HG02678 (cell line): Measurements from ENCODE around the gene TESK2.

Experiments
- ATAC-seq: cut with Tn5 transposase; IDR thresholded peaks from one replicate; pipeline ENCODE4 v1.9.1; 2021; ENCODE audit warnings: mild to moderate bottlenecking, moderate library complexity; ENCODE audit not compliant: unreplicated experiment

The TESK2 gene

DNA sequence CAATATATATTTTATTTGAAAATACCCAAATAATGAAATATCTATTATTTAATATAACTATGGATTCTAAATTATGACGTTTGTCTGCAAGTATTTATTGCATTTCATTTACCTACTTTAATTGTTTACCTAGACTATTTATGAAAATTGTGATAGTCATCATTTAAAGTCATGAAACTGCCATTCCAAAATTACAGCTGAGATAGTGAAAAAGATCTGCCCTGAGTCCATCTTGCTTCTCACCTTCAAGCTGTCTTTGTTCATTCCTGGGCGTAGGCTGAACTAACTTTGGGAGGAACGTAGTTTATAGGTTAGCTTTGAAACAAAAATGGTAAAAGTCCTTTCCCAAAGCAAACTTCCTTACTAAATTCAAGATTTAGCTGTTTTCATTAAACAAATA lies 176.7 kb downstream of the TESK2 start:
- no peak for ATAC-seq

DNA sequence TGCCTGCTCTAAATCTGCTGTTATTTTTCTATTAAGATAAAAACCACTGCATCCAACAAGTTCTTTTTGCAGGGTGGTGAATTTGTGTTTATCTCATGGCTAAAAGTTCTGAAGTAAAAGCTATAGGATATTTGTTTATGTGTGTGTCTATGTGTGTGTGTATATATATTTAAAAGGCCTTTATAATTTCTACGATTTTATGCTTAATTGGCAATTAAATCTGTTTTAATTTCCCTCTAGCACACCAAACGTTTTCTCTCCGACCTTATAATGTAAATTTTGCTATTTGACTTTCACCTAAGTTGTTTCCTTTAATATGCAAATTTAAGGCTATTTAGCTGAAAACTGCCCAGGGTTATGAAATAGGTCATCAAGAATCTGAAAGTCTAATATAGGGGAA lies 184.1 kb downstream of the TESK2 start:
- ATAC-seq = no peak

DNA sequence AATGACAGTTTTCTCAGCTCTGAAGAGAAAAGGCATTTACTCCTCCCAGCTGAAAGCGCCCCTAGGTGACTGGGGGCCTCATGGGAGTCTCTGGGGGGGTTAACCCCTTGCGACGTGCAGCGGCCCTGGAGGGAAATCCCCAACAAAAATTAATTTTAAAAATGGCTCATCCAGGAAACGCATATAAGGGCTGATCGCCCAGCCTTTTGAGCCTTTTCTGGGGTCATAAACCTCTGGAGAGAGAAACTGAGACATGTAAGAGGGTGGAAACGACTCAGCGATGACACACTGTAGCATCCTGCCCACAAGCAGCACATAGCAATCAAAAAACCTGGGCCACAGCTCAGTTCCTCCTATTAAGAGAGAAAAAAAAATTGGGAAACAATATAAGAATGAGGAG lies 184.6 kb downstream of the TESK2 start:
- ATAC-seq = no peak

DNA sequence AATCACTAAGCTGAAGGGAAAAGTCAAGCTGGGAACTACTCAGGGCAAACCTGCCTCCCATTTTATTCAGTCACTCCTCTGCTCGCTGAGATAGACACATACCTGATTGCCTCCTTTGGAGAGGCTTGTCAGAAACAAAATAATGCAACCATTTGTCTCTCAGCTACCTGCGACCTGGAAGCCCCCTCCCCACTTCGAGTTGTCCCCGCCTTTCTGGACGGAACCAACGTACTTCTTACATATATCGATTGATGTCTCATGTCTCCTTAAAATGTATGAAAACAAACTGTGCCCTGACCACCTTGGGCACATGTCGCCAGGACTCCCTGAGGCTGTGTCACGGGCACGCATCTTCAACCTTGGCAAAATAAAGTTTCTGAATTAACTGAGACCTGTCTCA lies 185.7 kb downstream of the TESK2 start:
- no peak for ATAC-seq

DNA sequence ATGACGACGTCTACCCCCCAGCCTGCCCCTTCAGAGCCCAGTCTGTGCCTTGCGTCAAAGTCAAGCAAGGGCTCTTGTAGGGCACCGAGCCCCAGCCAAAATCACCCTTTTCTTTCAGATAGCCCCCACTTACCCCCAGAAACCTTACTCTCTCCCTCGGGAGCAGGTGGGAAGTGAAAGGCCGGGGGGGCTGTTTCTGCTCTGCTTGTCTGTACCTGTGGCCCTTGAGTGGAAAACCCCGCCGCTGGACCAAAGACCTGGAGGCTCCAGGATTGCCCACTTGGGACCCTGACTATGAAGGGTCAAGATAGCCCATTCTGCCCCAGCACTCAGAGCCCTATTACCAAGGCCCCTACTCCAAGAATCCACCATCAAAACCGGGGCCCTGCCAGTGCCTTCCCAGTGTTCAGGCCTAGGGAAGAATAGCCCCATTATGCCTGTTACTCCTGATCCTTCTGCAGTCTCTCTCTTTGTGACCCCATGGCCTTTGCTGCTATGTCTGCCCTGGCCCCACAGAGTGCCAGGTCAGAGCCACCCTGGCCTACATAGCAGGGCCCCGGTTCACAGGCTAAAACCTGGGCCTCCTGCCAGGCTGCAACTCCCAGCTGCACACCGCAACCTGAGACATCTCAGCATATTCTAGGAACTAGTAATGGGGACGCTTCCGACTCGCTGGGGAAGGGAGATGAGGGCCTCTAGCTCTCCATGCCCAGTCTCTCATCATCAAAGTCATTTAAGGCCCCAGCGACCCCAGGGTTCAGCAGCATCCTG lies 186.5 kb downstream of the TESK2 start:
- ATAC-seq = no peak

DNA sequence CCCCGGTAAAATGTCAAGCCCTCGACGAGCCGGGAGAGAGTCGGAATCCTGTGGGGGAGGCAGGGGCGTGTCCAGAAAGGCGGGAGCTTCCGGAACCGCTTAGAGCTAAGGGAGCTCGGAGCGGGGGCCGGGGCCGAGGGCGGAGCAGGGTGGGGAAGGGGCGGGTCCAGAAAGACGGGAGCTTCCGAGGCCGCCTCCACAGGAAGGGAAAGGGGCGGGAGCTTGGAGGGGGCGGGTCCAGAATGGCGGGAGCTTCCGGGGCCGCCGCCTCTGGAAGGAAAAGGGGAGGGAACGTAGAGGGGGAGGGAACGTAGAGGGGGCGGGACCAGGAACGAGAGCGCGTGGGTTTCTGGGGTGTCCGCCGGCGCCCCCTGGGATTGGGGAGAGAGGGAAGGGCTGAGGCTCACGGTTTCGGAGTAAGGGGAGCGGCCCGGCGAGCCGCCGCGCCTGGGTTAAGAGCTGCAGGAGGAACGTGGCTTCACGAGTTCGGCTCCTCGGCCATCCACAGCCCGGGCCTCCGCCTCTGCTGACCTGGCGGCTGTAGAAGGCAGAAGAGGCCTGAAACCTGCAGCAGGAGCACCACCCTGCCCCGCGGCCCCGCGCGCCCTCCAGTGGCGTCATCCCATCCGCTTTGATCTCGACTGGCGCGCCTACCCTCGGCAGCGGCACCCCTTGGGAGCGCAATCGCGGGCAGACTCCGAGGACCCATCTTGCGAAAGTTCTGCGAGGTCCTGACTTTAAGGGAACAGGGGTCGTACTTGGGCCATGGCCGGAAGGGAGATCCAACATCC lies 187.2 kb downstream of the TESK2 start:
- ATAC-seq = peak; percentile 74

DNA sequence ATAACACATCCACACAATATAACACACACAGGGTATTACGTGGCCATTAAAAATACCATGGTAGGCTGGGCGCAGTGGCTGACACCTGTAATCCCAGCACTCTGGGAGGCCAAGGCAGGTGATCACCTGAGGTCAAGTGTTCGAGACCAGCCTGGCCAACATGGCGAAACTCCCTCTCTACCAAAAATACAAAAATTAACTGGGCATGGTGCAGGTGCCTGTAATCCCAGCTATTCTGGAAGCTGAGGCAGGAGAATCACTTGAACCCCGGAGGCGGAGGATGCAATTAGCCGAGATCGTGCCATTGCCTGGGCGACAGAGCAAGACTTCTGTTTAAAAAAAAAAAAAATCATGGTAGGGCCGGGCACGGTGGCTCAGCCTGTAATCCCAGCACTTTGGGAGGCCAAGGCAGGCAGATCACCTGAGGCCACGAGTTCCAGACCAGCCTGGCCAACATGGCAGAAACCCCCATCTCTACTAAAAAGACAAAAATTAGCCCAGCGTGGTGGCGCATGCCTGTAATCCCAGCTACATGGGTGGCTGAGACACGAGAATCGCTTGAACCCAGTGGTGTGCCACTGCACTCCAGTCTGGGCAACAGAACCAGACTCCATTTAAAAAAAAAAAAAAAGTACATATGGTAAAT lies 188.3 kb downstream of the TESK2 start:
- no peak for ATAC-seq

DNA sequence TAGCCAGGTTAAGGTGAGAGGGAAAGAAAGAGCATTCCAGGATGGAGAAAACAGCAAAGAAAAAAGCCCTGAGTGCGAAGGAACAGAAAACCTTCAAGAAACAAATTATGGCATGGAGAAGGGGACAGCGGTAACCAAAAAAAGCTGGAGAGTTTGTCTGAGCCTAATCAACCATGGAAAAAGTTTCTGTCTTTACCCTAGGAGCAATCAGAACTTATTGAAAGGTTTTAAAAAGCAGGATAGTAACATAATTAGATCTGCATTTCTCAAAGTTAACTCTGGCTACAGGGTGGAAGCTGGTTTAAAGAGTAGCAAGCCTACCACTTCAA lies 190.3 kb downstream of the TESK2 start:
- no peak for ATAC-seq

DNA sequence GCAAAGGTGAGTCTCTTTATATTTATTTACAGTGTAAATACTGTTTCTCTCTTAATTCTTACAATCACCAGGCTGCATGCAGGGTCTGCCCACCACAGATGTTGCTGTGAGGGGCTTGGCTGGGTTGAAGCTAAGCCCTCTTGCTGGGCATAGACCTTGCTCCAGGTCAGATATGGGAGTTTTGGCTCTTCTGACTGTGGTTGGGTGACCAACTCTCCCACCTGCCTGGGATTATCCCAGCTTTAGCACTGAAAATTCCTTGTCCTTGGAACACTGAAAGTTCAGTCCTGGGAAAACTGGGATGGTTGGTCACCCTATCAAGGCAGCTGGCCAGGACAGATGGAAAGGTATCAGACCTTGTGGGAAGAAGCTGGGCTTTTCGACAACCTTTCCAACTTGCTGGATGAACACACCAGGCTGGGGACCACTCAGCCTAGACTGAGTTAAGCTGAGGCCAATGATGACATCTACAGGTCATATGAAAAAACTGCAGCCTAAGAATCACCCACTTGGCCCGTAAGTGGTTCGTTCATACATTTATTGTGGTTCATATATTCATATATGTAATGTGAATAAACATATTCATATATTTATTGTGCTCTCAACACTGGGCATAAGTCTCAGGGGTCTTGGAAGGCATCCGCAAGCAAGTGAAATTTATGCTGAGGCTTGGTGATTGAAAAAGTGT lies 190.8 kb downstream of the TESK2 start:
- no peak for ATAC-seq

DNA sequence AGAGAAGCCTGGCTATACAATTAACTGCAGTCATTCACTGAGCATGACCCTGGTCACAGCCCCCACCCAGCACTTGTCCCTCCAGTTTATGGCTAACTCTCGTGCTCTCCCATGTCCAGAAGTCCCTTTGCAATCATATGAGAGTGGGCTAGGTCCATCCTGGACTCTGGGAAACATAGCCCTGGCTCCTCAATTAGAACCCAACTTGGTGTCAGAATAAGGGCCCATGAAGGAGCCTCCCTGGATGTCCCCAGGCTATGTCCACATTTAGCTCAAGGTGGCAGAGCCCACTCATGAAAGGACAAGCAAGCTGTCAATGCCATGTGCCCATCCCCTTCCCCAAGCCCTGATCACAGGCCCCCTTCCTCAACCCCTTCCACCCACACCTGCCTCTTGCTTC lies 191.7 kb downstream of the TESK2 start:
- ATAC-seq = no peak

DNA sequence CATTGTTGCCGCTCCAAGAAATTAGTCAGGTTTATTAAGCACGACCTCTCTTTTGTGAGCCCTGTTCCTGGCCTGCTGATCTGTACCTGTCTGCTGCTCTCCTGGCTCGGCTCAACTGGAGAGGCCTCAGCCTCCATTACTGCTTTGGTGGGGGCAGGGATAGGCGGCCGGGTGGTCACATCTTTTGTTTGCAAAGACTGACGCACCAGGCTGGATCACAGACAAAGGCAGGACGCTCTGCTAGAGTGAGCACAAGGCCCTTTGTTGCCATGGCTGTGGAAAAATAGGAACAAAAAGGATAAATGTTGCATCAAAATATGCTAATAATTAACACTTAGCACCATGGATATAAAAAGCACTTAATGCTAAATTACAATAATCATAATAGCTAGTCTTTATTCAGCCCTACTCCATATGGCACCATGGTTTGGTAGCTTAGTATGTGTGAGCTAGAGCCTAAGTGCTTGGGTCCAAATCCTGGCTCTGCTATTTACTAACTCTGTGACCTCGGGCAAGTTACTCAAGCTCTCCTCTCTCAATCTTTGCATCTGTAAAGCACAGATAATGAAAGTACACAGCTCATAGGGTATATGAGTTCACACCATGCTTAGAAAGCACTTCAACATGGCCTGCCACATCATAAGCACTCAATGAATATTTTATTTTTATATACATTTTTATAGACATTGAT lies 193.2 kb downstream of the TESK2 start:
- no peak for ATAC-seq
